DMS114 treated with DMSO at 0.1 percent for 48 hours (cell line): Measurements from ENCODE around the gene MTHFSD.

Experiments used
- DNase-seq: peaks from one replicate; lab custom pipeline; 2025; ENCODE audit not compliant: unreplicated experiment; lab: John Stamatoyannopoulos, UW

The MTHFSD gene

DNA sequence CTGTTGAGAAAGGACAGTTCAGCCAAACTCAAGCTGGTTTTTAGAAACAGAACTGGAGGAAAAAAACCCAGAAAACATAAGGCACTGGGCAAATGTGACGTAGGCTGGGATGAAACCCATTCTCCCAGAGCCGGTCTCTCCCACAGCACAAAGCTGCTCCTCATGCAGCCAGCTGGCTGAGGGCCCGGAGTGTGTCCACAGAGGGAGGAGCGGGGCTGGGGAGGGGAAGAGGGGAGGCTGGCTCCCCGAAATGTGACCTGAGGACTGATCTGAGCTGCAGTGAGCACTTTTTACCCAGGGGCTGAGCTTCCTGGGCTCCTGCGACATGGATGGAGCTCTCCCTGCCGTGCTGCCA, 23.9 kb downstream of the MTHFSD start:
- DNase-seq = no peak

- no peak for DNase-seq
Measured at GRCh38 chr16:86530251-86531190, 24.5 kb downstream of the MTHFSD start.

GRCh38 chr16:86529160-86529559, 25.9 kb downstream of the MTHFSD start:
- no peak for DNase-seq

- DNase-seq = no peak
Measured at GRCh38 chr16:86528061-86528929, 26.7 kb downstream of the MTHFSD start.

DNA sequence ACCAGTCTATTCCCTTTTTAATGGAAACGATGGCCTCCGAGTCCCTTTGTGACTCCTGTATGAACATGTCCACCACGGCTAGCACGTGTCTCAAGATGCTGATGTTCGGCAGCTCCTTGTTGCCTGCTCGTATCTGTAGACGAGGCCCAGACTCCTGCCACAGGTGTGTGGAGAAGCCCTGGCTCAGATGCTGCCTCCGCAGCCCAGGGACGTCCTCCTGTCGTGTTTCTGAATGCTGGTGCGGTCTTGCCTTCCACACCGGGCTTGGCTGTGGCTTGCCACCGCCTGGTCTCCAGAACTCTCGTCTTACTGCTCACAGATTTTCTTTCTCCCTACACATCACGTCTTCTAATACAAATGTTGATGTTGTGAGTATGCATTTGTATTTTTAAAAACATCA, 27.7 kb downstream of the MTHFSD start:
- DNase-seq = no peak

GRCh38 chr16:86525696-86526095, 29.3 kb downstream of the MTHFSD start:
- no peak for DNase-seq

DNA sequence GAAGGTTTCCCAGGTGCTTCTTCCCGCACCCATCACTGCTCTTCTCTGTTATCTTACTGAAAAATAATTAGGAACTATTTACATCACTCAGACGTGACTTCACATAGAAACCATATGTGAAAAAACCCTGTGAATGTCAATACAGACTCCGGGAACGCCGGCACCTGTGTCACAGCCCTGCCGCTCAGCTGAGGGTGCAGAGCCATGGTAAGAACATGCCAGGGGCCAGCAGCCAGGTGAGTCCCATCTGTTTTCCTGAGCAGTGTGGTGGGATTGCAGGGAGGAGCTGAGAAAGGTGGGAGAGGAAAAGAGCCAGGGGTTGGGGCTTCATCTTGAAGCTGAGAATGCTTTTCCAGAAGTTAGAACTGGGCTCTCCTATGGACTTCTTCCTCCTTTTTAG, 31.0 kb downstream of the MTHFSD start:
- DNase-seq = no peak

DNA sequence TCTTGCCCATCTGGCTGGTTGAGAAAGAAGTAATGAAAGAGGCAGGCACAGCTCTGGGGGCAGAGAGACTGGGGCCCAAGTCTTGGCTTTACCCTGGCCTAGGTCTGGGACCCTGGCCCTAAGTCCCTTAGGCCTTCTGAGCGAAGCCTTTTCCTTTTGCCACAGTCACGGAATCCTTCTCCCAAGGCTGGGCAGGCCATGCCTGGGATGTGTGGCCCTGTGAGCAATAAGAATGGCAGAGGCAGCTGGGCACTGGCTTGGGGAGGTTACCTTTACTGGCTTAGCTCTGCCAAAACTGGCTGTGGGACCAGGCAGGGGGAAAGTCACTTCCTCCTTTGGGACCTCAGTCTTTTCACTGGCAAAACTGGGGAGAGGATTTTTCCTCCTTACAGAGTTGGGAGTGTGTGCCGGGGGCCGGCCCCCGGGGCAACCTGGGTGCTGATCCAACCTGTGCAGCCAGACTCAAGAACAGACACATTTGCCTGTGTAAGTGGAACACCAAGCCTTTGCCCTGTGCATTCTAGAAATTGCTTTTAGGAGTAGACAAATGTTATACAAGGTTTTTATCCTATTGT, 31.8 kb downstream of the MTHFSD start:
- no peak for DNase-seq

- DNase-seq = no peak
Measured at GRCh38 chr16:86522634-86523033, 32.4 kb downstream of the MTHFSD start.

DNA sequence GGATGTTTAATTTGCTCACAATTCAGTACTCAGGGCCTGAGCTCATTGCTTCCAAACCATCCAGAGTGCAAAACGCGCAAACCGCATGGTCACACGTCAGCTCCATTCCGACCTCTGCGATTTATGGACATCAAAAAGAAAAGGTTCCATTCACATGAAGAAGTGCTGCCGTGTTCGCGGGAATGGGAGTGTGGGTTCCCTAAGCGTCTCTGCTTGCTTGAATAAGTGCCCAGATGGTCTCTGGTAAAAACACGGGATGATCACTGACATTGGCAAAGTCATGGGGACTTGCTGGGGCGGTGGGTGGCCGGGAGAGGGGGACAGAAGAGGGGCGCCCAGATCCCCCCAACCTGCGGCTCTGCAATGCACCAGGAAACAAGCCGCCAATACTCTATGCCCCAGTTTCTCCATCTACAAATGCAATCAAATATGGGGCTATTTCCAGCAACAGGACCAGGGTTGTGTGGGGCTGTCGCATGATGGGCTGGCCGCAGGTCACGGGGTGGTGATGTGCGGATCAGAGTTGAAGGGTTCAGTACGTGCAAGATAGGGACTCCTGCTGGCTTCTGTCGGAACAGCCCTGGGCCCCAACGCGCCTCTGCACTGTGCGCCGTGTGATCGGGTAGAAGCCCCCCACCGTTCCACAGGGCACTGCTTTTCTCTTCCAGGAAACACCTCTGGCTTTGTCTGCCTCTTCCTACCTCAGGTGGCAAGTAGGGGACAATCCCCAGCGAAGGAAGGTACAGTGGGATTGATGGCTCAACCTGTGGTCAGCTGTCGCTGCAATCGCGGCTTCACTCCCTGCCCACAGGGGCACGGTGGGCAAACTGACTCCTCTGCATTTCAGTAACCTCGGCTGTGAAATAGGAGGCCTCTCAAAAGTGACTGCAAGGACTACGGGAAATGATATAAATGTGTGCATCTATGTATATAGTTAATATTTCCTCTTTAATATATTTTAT, 33.5 kb downstream of the MTHFSD start:
- no peak for DNase-seq

DNA sequence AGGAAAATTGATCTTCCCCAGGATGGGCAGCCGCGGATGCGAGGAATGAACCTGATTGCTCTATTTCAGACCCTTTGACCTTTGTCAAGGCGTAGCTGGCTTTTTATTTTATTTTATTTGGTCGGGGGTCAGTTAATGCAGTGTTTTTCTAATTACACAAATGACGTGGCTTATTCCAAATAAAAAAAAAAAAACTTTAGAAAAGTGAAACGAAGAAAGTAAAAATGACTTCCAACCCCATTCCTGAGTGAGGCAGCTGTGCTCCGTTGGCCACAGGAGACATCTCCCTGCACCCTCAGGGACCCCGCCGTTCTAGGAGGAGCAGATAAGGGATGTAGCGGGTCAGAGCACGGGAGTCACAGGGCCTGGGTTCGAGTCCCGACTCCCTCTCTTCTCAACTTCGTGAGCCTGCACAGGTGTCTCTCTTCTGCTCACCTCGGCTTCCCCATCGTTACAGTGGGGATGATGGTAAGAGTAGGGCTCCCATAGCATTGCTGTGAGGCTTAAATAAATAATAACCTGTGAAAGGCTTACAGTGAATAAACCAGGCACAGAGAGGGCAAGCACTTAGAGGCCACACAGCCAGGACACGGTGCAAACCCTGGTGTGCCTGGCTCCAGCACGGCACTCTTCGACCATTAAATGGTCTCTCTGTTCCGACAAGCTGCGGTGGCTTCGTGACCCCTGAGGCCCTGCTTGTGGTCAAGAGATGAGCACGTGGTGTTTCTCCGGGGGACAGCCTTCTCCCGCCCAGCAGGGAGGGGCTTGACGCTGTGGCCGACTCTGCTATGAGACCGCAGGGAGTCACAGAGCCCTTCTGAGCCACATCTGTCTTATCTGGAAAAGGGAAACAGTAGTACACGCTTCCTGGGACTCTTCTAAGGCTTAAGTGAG, 34.5 kb downstream of the MTHFSD start:
- no peak for DNase-seq

GRCh38 chr16:86519649-86520316, 35.3 kb downstream of the MTHFSD start:
- DNase-seq = peak; percentile 44

- no peak for DNase-seq
Measured at GRCh38 chr16:86519007-86519648, 35.9 kb downstream of the MTHFSD start.

DNA sequence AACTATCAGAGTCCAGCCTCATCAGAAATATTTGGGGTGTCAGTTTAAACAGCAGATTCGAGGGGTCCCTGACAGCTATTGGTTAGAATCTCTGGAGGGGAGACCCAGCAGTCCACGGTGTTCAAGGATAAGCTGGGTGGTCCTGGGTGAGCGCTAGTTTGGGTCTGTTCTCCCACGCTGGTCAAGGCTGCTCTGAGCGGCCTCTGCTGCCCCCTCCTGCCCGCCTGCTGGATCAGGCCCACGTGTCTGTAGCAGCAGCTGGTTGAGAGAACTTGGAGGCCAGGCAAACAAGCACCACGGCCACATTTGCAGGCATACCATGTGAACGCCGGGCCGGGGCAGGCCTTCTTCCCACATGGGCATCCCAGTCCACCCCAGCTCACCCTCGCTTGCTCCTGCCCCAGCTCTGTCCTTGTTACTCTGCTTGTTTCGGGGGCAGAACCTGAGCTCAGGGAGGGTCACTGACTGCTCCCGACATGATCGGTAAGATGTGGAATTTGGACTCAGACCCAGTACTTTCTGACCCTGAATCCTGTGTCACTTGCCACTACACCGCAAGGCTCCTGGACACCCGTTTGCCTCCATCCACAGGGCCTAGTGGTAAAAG, 37.3 kb downstream of the MTHFSD start:
- peak; percentile 73 for DNase-seq

GRCh38 chr16:86517033-86517432, 38.0 kb downstream of the MTHFSD start:
- DNase-seq = no peak

GRCh38 chr16:86516623-86517003, 38.4 kb downstream of the MTHFSD start:
- DNase-seq = no peak

DNA sequence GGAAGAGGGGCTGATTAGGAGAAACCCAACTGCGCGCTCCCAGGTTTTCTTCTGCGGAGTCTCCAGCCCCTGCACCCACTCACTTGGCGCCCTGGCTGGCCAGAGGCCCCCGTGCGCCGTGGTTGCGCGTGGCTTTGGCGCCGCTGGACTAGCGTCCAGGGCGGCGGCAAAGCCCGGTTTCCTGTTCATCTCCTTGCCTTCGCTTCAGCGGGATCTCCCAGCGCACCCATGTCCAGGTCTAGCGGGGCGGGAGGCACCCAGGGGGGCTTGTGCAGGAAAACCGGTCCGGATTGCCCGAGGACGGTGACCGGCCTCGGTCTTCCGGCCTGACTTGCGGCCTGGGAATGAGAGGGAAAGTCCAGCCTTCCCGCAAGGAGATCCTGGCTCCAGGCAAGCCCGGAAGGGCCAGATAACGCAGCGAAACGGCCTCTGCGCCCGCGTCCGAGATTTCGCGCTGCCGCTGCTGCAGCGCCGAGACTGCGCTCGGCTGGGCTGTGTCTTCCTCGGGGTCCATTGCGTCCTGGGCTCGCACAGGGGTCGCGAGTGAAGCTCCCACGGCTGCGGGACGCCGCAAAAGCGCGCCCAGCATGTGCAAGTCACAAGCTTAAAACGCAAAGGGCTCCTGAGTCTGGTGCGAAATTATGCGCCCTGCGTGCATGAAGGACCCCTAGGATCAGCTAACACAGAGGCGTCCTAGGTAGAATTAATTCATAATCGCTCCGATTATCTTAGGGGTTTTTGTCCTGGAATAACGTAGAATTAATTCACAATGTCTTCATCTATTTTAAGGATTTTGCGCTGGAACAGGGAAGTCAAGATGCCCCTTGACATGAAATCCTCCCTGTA, 39.0 kb downstream of the MTHFSD start:
- DNase-seq = no peak
